Measurements from ENCODE around the gene NPIPB2.
A peak's percentile ranks its signal among the peaks of the same experiment; 100 is the strongest.
"Not testable (repeated sequence)": the region's sequence is repeated elsewhere in the genome, so short reads cannot be mapped to it uniquely, and the experiment has no call there.

Gene NPIPB2

GRCh38 chr16:11941945-11942344 lies at the start of gene NPIPB2:
Gene NPIPB2 (minus strand): TSS chr16:11942045. CDS start chr16:11942045, 0 bp downstream.
- H3K4me1 ChIP-seq (ENCODE audit: control insufficient read depth in 1 of 2, insufficient read depth in 2 of 2, low read length in 2 of 2); H3K4me3 ChIP-seq (ENCODE audit: low read depth in 1 of 2, low read length in 2 of 2); H3K36me3 ChIP-seq (ENCODE audit: control insufficient read depth in 1 of 2, insufficient read depth in 2 of 2, low read length in 2 of 2); H3K27me3 ChIP-seq (ENCODE audit: low read depth, low read length); H3K27ac ChIP-seq (ENCODE audit: low read length); H3K9me3 ChIP-seq (ENCODE audit: control insufficient read depth in 1 of 2, low read length in 2 of 2): not testable (repeated sequence)

DNA sequence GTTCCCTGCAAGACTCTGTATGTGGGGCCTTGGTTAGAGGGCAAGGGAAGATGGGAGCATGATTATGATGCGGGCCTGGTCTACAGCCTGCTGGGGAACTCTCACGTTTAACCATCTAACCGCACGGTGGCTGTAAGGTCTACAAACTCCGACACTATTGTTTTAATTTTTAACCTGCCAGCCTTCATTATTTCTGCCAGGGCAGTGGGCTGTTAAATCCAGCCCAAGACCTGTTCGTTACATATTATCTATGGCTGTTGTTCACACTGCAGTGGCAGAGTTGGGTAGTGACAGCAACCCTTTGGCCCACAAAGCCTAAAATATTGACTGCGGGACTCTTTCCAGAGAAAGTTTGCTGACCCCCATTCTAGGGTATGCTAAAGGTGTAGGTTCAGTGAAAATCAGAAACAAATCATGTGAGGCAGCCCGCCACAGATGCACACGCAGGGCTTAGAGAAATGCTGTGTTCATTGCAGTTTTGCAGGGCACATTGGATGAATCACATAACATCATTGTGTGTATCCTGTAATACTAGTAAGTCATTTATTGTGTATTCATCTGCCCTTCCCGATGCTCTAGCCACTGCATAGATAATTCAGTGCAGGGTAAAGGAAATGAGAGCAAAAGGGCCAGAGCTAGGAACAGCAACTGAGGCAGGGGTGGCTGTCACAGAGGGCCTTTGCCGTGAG lies 49.0 kb upstream of the NPIPB2 start:
- Histone ChIP-seq H3K9me3 (ENCODE audit: control insufficient read depth in 1 of 2, low read length in 2 of 2) (no peaks in the 10 kb centered on the region), H3K4me3 (ENCODE audit: low read depth in 1 of 2, low read length in 2 of 2) (no peak overlapping the region), H3K27me3 (ENCODE audit: low read depth, low read length) (no peaks in the 10 kb centered on the region), H3K36me3 (ENCODE audit: control insufficient read depth in 1 of 2, insufficient read depth in 2 of 2, low read length in 2 of 2) (no peaks in the 10 kb centered on the region), H3K27ac (ENCODE audit: low read length) (no peak overlapping the region), H3K4me1 (ENCODE audit: control insufficient read depth in 1 of 2, insufficient read depth in 2 of 2, low read length in 2 of 2) (peaks cover 0 to 6% of the 10 kb centered on the region in 2 donors)

GRCh38 chr16:11988258-11988978 lies 46.6 kb upstream of the NPIPB2 start:
- H3K36me3 ChIP-seq (ENCODE audit: control insufficient read depth in 1 of 2, insufficient read depth in 2 of 2, low read length in 2 of 2), result no peaks in the 10 kb centered on the region
- no peaks in the 10 kb centered on the region for H3K9me3 ChIP-seq (ENCODE audit: control insufficient read depth in 1 of 2, low read length in 2 of 2)
- H3K4me1 ChIP-seq (ENCODE audit: control insufficient read depth in 1 of 2, insufficient read depth in 2 of 2, low read length in 2 of 2), result no peaks in the 10 kb centered on the region
- H3K27me3 ChIP-seq (ENCODE audit: low read depth, low read length), result no peaks in the 10 kb centered on the region
- no peak overlapping the region for H3K27ac ChIP-seq (ENCODE audit: low read length)
- H3K4me3 ChIP-seq (ENCODE audit: low read depth in 1 of 2, low read length in 2 of 2), result no peak overlapping the region

DNA sequence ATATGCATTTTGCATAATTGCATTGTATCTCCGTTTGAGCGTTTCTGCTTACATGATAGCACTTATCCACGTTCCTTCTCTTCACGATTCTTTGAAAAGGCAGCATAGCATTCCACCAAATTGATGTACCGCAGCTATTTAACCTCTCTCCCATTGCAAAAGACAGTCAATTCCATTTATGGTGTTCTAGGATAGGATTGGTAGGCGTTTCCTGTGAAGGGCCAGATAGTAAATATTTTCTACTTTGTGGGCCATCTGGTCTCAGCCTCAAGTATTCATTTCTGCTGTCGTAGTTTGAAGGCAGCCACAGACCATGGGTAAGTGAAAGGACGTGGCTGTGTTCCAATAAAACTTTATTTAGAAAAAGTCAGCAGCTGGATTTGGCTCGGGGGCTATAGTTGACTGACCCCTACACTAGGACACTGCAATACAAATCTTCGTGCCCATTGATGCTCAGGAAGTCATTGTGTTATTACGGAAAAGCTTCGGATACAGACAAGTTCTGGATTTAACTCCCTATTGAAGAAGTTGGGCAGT lies 44.7 kb upstream of the NPIPB2 start:
- Histone ChIP-seq H3K27me3 (ENCODE audit: low read depth, low read length) (no peaks in the 10 kb centered on the region), H3K27ac (ENCODE audit: low read length) (no peak overlapping the region), H3K4me1 (ENCODE audit: control insufficient read depth in 1 of 2, insufficient read depth in 2 of 2, low read length in 2 of 2) (no peaks in the 10 kb centered on the region), H3K4me3 (ENCODE audit: low read depth in 1 of 2, low read length in 2 of 2) (no peak overlapping the region), H3K9me3 (ENCODE audit: control insufficient read depth in 1 of 2, low read length in 2 of 2) (no peaks in the 10 kb centered on the region), H3K36me3 (ENCODE audit: control insufficient read depth in 1 of 2, insufficient read depth in 2 of 2, low read length in 2 of 2) (no peaks in the 10 kb centered on the region)

DNA sequence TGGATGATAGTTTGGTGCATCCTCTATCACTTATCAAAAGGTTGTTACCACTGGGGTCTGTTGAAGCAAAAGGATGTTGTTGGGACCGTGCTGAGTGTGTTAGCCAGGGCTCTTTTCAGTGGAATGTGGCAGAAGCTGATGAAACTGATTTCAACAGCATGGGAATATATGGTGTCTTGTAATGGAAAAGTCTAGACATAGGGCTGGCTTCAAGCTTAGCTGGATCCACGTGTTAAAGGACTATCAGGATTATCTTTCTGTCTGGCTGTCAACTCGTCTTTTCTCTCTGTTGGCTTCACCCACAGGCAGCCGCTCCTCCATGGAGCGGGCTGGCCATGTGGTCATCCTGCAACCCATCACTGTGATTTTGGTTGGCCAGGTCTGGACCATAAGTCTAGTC lies 43.4 kb upstream of the NPIPB2 start:
- Histone ChIP-seq H3K4me3 (ENCODE audit: low read depth in 1 of 2, low read length in 2 of 2) (no peak overlapping the region), H3K27ac (ENCODE audit: low read length) (no peak overlapping the region), H3K36me3 (ENCODE audit: control insufficient read depth in 1 of 2, insufficient read depth in 2 of 2, low read length in 2 of 2) (no peaks in the 10 kb centered on the region), H3K4me1 (ENCODE audit: control insufficient read depth in 1 of 2, insufficient read depth in 2 of 2, low read length in 2 of 2) (no peaks in the 10 kb centered on the region), H3K9me3 (ENCODE audit: control insufficient read depth in 1 of 2, low read length in 2 of 2) (no peaks in the 10 kb centered on the region), H3K27me3 (ENCODE audit: low read depth, low read length) (no peaks in the 10 kb centered on the region)

GRCh38 chr16:11980136-11980844 lies 38.4 kb upstream of the NPIPB2 start:
- H3K9me3 ChIP-seq (ENCODE audit: control insufficient read depth in 1 of 2, low read length in 2 of 2), result no peaks in the 10 kb centered on the region
- no peak overlapping the region for H3K27ac ChIP-seq (ENCODE audit: low read length)
- no peak overlapping the region for H3K4me3 ChIP-seq (ENCODE audit: low read depth in 1 of 2, low read length in 2 of 2)
- H3K27me3 ChIP-seq (ENCODE audit: low read depth, low read length), result no peaks in the 10 kb centered on the region
- no peaks in the 10 kb centered on the region for H3K36me3 ChIP-seq (ENCODE audit: control insufficient read depth in 1 of 2, insufficient read depth in 2 of 2, low read length in 2 of 2)
- H3K4me1 ChIP-seq (ENCODE audit: control insufficient read depth in 1 of 2, insufficient read depth in 2 of 2, low read length in 2 of 2), result peaks cover 9 to 23% of the 10 kb centered on the region in 2 donors

DNA sequence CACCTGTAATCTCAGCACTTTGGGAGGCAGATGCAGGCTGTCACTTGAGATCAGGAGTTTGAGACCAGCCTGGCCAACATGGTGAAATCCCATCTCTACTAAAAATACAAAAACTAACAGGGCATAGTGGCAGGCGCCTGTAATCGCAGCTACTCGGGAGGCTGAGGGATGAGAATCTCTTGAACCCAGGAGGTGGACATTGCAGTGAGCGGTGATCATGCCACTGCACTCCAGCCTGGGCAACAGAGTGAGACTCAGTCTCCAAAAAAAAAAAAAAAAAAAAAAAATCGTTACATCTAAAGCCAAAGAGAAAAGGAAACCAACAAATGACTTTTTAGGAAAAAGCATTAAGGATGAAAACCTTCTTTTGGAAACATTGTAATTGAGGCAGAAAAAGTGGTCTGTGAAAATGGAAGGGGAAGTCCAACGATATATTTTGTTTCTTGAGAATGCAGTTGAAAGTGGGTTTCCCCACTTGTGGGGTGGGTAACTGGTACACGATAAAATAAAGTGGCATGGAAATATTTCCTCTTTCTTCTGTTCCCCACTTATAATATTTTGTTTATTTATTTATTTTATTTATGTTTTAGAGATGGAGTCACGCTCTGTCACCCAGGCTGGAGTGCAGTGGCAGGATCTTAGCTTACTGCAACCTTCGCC lies 37.3 kb upstream of the NPIPB2 start:
- Histone ChIP-seq H3K27me3 (ENCODE audit: low read depth, low read length) (no peaks in the 10 kb centered on the region), H3K36me3 (ENCODE audit: control insufficient read depth in 1 of 2, insufficient read depth in 2 of 2, low read length in 2 of 2) (no peaks in the 10 kb centered on the region), H3K4me1 (ENCODE audit: control insufficient read depth in 1 of 2, insufficient read depth in 2 of 2, low read length in 2 of 2) (peaks cover 9 to 23% of the 10 kb centered on the region in 2 donors), H3K27ac (ENCODE audit: low read length) (no peak overlapping the region), H3K4me3 (ENCODE audit: low read depth in 1 of 2, low read length in 2 of 2) (no peak overlapping the region), H3K9me3 (ENCODE audit: control insufficient read depth in 1 of 2, low read length in 2 of 2) (no peaks in the 10 kb centered on the region)

- Histone ChIP-seq H3K27ac (ENCODE audit: low read length) (peak overlapping the region; percentile 79), H3K36me3 (ENCODE audit: control insufficient read depth in 1 of 2, insufficient read depth in 2 of 2, low read length in 2 of 2) (no peaks in the 10 kb centered on the region), H3K9me3 (ENCODE audit: control insufficient read depth in 1 of 2, low read length in 2 of 2) (no peaks in the 10 kb centered on the region), H3K4me3 (ENCODE audit: low read depth in 1 of 2, low read length in 2 of 2) (peak overlapping the region; percentile 89 to 95), H3K27me3 (ENCODE audit: low read depth, low read length) (no peaks in the 10 kb centered on the region), H3K4me1 (ENCODE audit: control insufficient read depth in 1 of 2, insufficient read depth in 2 of 2, low read length in 2 of 2) (peaks cover 9 to 23% of the 10 kb centered on the region in 2 donors)
Measured at GRCh38 chr16:11978080-11978479, 36.2 kb upstream of the NPIPB2 start.

DNA sequence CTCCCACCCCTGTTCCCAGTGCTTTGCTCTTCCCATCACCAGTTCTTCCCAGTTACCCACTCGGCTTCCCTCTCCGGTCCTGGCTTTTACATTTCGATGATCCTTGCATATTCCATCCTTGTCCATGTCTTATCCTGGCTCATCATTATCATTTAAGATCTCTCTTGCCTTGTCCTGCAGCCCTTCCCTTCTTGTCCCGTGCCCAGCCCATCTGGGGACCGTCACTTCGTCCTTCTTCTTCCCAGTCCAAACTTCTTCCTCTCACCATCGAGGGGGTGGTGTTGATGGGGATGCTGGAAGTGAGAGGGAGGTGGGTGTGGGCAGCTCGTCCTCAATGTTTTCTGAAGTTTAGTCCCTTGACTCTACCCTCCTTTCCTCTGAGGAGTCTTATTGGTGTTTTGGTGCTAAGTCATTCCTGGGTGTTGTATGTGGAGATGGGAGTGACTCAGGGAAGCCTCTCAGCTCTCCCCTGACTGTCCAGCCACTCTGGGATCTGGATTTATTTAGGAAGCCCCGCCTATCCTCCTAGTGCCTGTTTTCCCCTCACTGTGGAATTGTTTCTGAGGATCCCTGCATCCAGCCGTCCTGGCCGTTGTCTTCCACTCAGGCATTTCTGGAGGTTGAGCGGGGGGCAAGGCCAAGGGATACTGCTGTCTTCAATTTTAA lies 35.7 kb upstream of the NPIPB2 start:
- Histone ChIP-seq H3K9me3 (ENCODE audit: control insufficient read depth in 1 of 2, low read length in 2 of 2) (no peaks in the 10 kb centered on the region), H3K27me3 (ENCODE audit: low read depth, low read length) (no peaks in the 10 kb centered on the region), H3K27ac (ENCODE audit: low read length) (peak overlapping the region; percentile 79), H3K4me3 (ENCODE audit: low read depth in 1 of 2, low read length in 2 of 2) (peak overlapping the region; percentile 89 to 95), H3K4me1 (ENCODE audit: control insufficient read depth in 1 of 2, insufficient read depth in 2 of 2, low read length in 2 of 2) (peaks cover 9 to 23% of the 10 kb centered on the region in 2 donors), H3K36me3 (ENCODE audit: control insufficient read depth in 1 of 2, insufficient read depth in 2 of 2, low read length in 2 of 2) (no peaks in the 10 kb centered on the region)

DNA sequence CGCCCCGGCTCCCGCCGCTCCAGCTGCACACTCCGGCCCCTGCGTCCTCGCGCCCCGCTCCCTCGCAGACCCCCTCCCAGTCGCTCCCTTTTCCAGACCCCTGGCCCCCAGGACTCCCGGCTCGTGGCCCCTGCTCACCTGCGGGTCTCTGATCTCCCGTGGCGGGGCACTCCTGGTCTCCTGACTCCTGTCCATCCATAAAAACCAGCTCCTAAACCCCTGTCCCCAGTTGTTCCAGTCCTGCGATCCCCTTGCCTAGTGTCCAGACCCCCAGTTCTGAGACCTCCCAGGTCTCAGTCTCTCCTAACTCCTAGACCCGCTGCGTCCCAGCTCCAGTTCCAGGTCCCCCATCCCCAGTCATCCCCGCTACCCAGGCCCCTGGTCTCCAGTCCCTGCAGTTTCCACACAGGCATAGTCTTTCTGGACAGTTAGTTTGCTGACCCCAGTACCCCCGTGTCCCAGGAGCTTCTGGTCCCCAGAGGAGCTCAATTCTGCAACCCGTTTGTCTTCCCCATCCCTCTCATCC lies 35.1 kb upstream of the NPIPB2 start:
- Histone ChIP-seq H3K27me3 (ENCODE audit: low read depth, low read length) (no peaks in the 10 kb centered on the region), H3K4me1 (ENCODE audit: control insufficient read depth in 1 of 2, insufficient read depth in 2 of 2, low read length in 2 of 2) (peaks cover 9 to 23% of the 10 kb centered on the region in 2 donors), H3K4me3 (ENCODE audit: low read depth in 1 of 2, low read length in 2 of 2) (peak overlapping the region; percentile 89 to 95), H3K9me3 (ENCODE audit: control insufficient read depth in 1 of 2, low read length in 2 of 2) (no peaks in the 10 kb centered on the region), H3K36me3 (ENCODE audit: control insufficient read depth in 1 of 2, insufficient read depth in 2 of 2, low read length in 2 of 2) (no peaks in the 10 kb centered on the region), H3K27ac (ENCODE audit: low read length) (peak overlapping the region; percentile 79)
